H1 (cell line): ENCODE measurements around the gene SEC63. TPM values are rescaled to one million over a fixed set of nuclear protein-coding genes. Genes with fewer than 3 reads are reported as not detected.

Experiments
- CTCF ChIA-PET: fragments of 300-600 bp; sonication (Branson Sonifier 250); formaldehyde crosslinking; loops from one replicate; lab custom pipeline; 2021; ENCODE audit not compliant: partially characterized antibody; lab: Charles Lee
- POLR2A ChIA-PET: fragments of 300-600 bp; sonication (Branson Sonifier 250); formaldehyde crosslinking; loops from one replicate; lab custom pipeline; 2021; ENCODE audit warnings: inconsistent platforms; ENCODE audit not compliant: partially characterized antibody; lab: Charles Lee
- DNase-seq, 2 experiments: peaks; one replicate each; pipeline versions ENCODE4 v3.0.0 to v3.0.0-alpha.2; 2010 to 2022; ENCODE audit warnings: low spot score in 2 of 2, low read depth in 1 of 2, mixed read lengths in 1 of 2
- FAIRE-seq: peaks from 2 replicates; lab custom pipeline; 2011; peaks lifted over from hg19 to GRCh38; lab: Jason Lieb, UNC
- H2AFZ ChIP-seq: 2 replicates; pipeline ENCODE4 v1.8.1; 2012; ENCODE audit warnings: low read length, inconsistent platforms
- H2AK5ac ChIP-seq: 2 replicates; pipeline ENCODE4 v1.6.1; 2013; ENCODE audit warnings: low read depth, low read length
- H2BK120ac ChIP-seq: replicated peaks from 2 replicates; pipeline ENCODE3; 2013; ENCODE audit warnings: low read depth, low read length, inconsistent platforms
- H2BK12ac ChIP-seq: 2 replicates; pipeline ENCODE4 v1.6.1; 2013; ENCODE audit warnings: low read depth, low read length
- H2BK15ac ChIP-seq: 2 replicates; pipeline ENCODE4 v1.6.1; 2013; ENCODE audit warnings: low read length
- H2BK20ac ChIP-seq: 2 replicates; pipeline ENCODE4 v1.6.1; 2013; ENCODE audit warnings: low read length
- H2BK5ac ChIP-seq: 2 replicates; pipeline ENCODE4 v1.6.1; 2013; ENCODE audit warnings: low read depth, low read length
- H3K14ac ChIP-seq: 2 replicates; pipeline ENCODE4 v1.6.1; 2013; ENCODE audit warnings: inconsistent platforms; ENCODE audit not compliant: insufficient read length
- H3K18ac ChIP-seq: 2 replicates; pipeline ENCODE4 v1.6.1; 2013; ENCODE audit warnings: low read length; ENCODE audit errors: extremely low read depth
- H3K23ac ChIP-seq: 2 replicates; pipeline ENCODE4 v1.6.1; 2013; ENCODE audit warnings: inconsistent platforms; ENCODE audit not compliant: insufficient read length
- H3K23me2 ChIP-seq: 2 replicates; pipeline ENCODE4 v1.6.1; 2013; ENCODE audit warnings: low read depth, low read length
- H3K27ac ChIP-seq: 2 replicates; pipeline ENCODE4 v1.6.1; 2011; ENCODE audit warnings: low read depth, low read length, inconsistent platforms
- H3K27me3 ChIP-seq, 4 experiments: replicated peaks in 1 of 4; 1 replicate in 1 of 4; 2 replicates in 3 of 4; pipeline versions ENCODE4 v1.6.1 to v1.8.1; 2011 to 2013; ENCODE audit warnings: low read length in 3 of 4, mild to moderate bottlenecking in 3 of 4, inconsistent platforms in 2 of 4, mixed read lengths in 2 of 4, moderate library complexity in 1 of 4; ENCODE audit not compliant: control insufficient read depth in 3 of 4, insufficient read depth in 3 of 4; ENCODE audit errors: extremely low read depth in 1 of 4
- H3K36me3 ChIP-seq, 4 experiments: 2 replicates each; pipeline versions ENCODE4 v1.6.1 to v1.8.1; 2011 to 2013; ENCODE audit warnings: mild to moderate bottlenecking in 4 of 4, low read length in 3 of 4, moderate library complexity in 2 of 4, control low read depth in 1 of 4, inconsistent platforms in 1 of 4; ENCODE audit not compliant: insufficient read depth in 4 of 4, control insufficient read depth in 2 of 4
- H3K4ac ChIP-seq: replicated peaks from 2 replicates; pipeline ENCODE3; 2013; ENCODE audit warnings: low read length, low read depth, mixed read lengths, inconsistent platforms; ENCODE audit not compliant: insufficient read length
- H3K4me1 ChIP-seq, 4 experiments: replicated peaks in 1 of 4; 1 replicate in 1 of 4; 2 replicates in 3 of 4; pipeline versions ENCODE4 v1.6.1 to v1.8.1; 2011 to 2013; ENCODE audit warnings: low read length in 3 of 4, inconsistent platforms in 2 of 4, mixed read lengths in 1 of 4; ENCODE audit not compliant: insufficient read depth in 4 of 4, control insufficient read depth in 3 of 4
- H3K4me2 ChIP-seq, 2 experiments: 2 replicates each; pipeline versions ENCODE4 v1.6.1 to v1.8.1; 2011 to 2013; ENCODE audit warnings: low read depth in 2 of 2, low read length in 2 of 2, control low read depth in 1 of 2, inconsistent platforms in 1 of 2, mild to moderate bottlenecking in 1 of 2; ENCODE audit not compliant: insufficient read depth in 1 of 2
- H3K4me3 ChIP-seq, 4 experiments: fragments of 200-600, 300-600 bp in 1 of 4; sonication (generic), shearing (Covaris generic), sonication (Bioruptor Twin) in 1 of 4; 2 replicates each; pipeline versions ENCODE4 v1.5.1 to v1.8.1; 2011 to 2016; ENCODE audit warnings: low read length in 4 of 4, low read depth in 3 of 4, control low read depth in 2 of 4, inconsistent platforms in 2 of 4, mild to moderate bottlenecking in 2 of 4, mixed read lengths in 1 of 4, moderate library complexity in 1 of 4; ENCODE audit not compliant: insufficient read depth in 2 of 4; ENCODE audit errors: extremely low read depth in 1 of 4
- H3K56ac ChIP-seq: replicated peaks from 2 replicates; pipeline ENCODE3; 2013; ENCODE audit warnings: low read depth, mild to moderate bottlenecking, mixed read lengths, low read length, inconsistent platforms; ENCODE audit not compliant: insufficient read length
- H3K79me1 ChIP-seq: 2 replicates; pipeline ENCODE4 v1.6.1; 2013; ENCODE audit warnings: low read depth, low read length, control low read depth
- H3K79me2 ChIP-seq, 2 experiments: 2 replicates each; pipeline versions ENCODE4 v1.6.1 to v1.8.1; 2012 to 2013; ENCODE audit warnings: low read length in 2 of 2, mild to moderate bottlenecking in 2 of 2, inconsistent platforms in 1 of 2; ENCODE audit not compliant: insufficient read depth in 2 of 2, control insufficient read depth in 1 of 2
- H3K9ac ChIP-seq, 4 experiments: replicated peaks in 1 of 4; 1 replicate in 1 of 4; 2 replicates in 3 of 4; pipeline versions ENCODE4 v1.6.1 to v1.8.1; 2011 to 2013; ENCODE audit warnings: low read depth in 3 of 4, low read length in 3 of 4, control low read depth in 2 of 4, mild to moderate bottlenecking in 2 of 4, moderate library complexity in 2 of 4, inconsistent platforms in 1 of 4; ENCODE audit errors: extremely low read depth in 1 of 4
- H3K9me3 ChIP-seq, 2 experiments: 2 replicates each; pipeline versions ENCODE4 v1.6.1 to v1.8.1; 2012 to 2013; ENCODE audit warnings: mild to moderate bottlenecking in 2 of 2, moderate library complexity in 2 of 2, control low read depth in 1 of 2, inconsistent platforms in 1 of 2, low read depth in 1 of 2, low read length in 1 of 2, mixed read lengths in 1 of 2; ENCODE audit not compliant: insufficient read depth in 2 of 2
- H4K20me1 ChIP-seq, 2 experiments: replicated peaks in 1 of 2; 2 replicates each; pipeline versions ENCODE3 to v1.8.1; 2011 to 2013; ENCODE audit warnings: inconsistent platforms in 2 of 2, low read length in 2 of 2, mild to moderate bottlenecking in 1 of 2; ENCODE audit not compliant: insufficient read depth in 2 of 2, control insufficient read depth in 1 of 2
- H4K5ac ChIP-seq: 2 replicates; pipeline ENCODE4 v1.6.1; 2013; ENCODE audit warnings: low read length, low read depth, mixed read lengths, inconsistent platforms; ENCODE audit not compliant: insufficient read length
- H4K8ac ChIP-seq: 2 replicates; pipeline ENCODE4 v1.8.0; 2013; ENCODE audit warnings: mild to moderate bottlenecking, moderate library complexity, low read length, inconsistent platforms; ENCODE audit not compliant: insufficient read depth; ENCODE audit errors: extremely low read depth
- H4K91ac ChIP-seq: replicated peaks from 2 replicates; pipeline ENCODE3; 2013; ENCODE audit warnings: low read length, mixed read lengths, inconsistent platforms; ENCODE audit not compliant: insufficient read length
- SIRT6 ChIP-seq: IDR thresholded peaks from one replicate; pipeline ENCODE4 v1.7.1; 2012; ENCODE audit warnings: low read length, inconsistent platforms
- WGBS, 2 experiments: shearing (Covaris generic) in 1 of 2; methylation state at CpG; one replicate each; pipeline versions ENCODE4 v1.1.6 to v1.1.7; 2013 to 2015; ENCODE audit warnings: low lambda C conversion rate in 2 of 2, mixed read lengths in 2 of 2, inconsistent platforms in 1 of 2, low coverage in 1 of 2, missing lambda C conversion rate in 1 of 2; ENCODE audit not compliant: insufficient replicate concordance in 2 of 2, insufficient coverage in 1 of 2, insufficient read length in 1 of 2; ENCODE audit errors: extremely low coverage in 1 of 2, missing lambda C conversion rate in 1 of 2; 5-methylcytosine and 5-hydroxymethylcytosine counted together
- polyA plus RNA-seq, 7 experiments: library from polyadenylated mRNA; depleted of rRNA in 3 of 7; stranded (reverse) in 5 of 7; unstranded in 2 of 7; fragments of >200 nt in 5 of 7; fragments of 200-250 nt in 2 of 7; gene quantifications; 1 replicate in 5 of 7; 2 replicates in 1 of 7; 4 replicates in 1 of 7; pipeline versions ENCODE4 v1.2.1 to v1.2.3, GENCODE V29; 2011 to 2013; ENCODE audit warnings: missing spikeins in 2 of 7, mixed read lengths in 2 of 7
- total RNA-seq: library from RNA; stranded (reverse); fragmentation: NEBNext Ultra II Directional; extraction: Animal tissue kit (Norgen Biotek cat#: 25700); gene quantifications from 2 replicates; pipeline ENCODE4 v1.2.1, GENCODE V29; 2021

SEC63 gene
- total and polyA plus RNA-seq, 2 of the 8 experiments (the other 6 are each of a cell fraction or from before 2014, with no cell fraction given): 17.3 to 121 TPM

- Histone ChIP-seq H2AFZ (no peak overlapping the region), H3K79me2 (no peaks in the 10 kb centered on the region), H3K36me3 (no peaks in the 10 kb centered on the region), H3K9ac (no peak overlapping the region; a peak in 1 of 7 replicates), H2BK120ac (no peak overlapping the region), H4K20me1 (no peaks in the 10 kb centered on the region), H2BK5ac (no peak overlapping the region), H3K27me3 (no peaks in the 10 kb centered on the region), H4K91ac (no peak overlapping the region), H2AK5ac (no peak overlapping the region), H3K14ac (no peak overlapping the region), H2BK20ac (no peak overlapping the region; the same call in 1 of the 2 replicates), H3K4ac (no peak overlapping the region), H3K27ac (no peak overlapping the region), H3K9me3 (no peaks in the 10 kb centered on the region), H2BK12ac (no peak overlapping the region), H4K5ac (no peak overlapping the region), H3K18ac (no peak overlapping the region), H2BK15ac (no peak overlapping the region), H4K8ac (no peak overlapping the region), H3K4me3 (no peak overlapping the region), H3K23me2 (no peaks in the 10 kb centered on the region), H3K56ac (no peak overlapping the region), H3K4me2 (no peak overlapping the region), H3K23ac (no peak overlapping the region), H3K4me1 (no peaks in the 10 kb centered on the region; a peak in 3 of 7 replicates), H3K79me1 (no peaks in the 10 kb centered on the region)
- no peak for TF ChIP-seq SIRT6
- ChIA-PET CTCF (interaction anchor here (1.3 to 4.4 kb wide), 2 partner anchors 16 to 28 kb away, joined by 3 to 26 read pairs; no protein-coding TSS in a partner anchor), POLR2A (no interaction called here)
- DNase-seq: no peak
- 91% methylated on average over 10 of the region's 10 CpGs; no CpG with 5 or more reads in 1 of the 2 experiments for WGBS, 2 experiments
- no peak for FAIRE-seq
Observed at GRCh38 chr6:107832151-107833056, 125.6 kb downstream of the SEC63 start.
